GM12874 (cell line): Measurements from ENCODE around the gene ADD3.

Experiments
- CTCF ChIP-seq: IDR thresholded peaks from 2 replicates; pipeline ENCODE4 v1.5.1; 2011; ENCODE audit warnings: low read depth, mild to moderate bottlenecking, control low read depth, low read length, moderate library complexity; ENCODE audit not compliant: insufficient read depth

ADD3 gene

GRCh38 chr10:110033701-110034235 is 26.0 kb downstream of the ADD3 start:
- no peak for TF ChIP-seq CTCF

GRCh38 chr10:110034596-110034995 is 26.8 kb downstream of the ADD3 start:
- TF ChIP-seq CTCF, result no peak

- TF ChIP-seq CTCF, result no peak
Measured at GRCh38 chr10:110035070-110035921, 27.5 kb downstream of the ADD3 start.

DNA sequence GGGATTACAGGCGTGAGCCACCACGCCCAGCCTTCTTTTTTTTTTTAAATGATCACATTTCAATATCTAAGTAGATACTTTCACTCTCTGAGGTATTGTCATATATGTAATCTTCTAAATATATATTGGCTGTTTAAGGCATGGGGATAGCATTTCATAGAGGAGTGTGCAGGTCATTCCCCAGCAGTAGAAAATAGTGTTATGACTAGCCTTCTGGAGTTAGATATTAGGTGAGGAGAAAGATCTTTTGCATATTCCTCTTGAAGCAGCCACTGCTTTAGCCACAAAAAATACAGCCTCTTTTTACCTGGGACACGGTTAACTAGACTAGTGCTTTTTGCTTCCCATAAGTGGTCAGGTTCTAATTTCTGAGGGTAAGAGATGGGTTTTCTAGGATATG is 28.9 kb downstream of the ADD3 start:
- no peak for TF ChIP-seq CTCF

DNA sequence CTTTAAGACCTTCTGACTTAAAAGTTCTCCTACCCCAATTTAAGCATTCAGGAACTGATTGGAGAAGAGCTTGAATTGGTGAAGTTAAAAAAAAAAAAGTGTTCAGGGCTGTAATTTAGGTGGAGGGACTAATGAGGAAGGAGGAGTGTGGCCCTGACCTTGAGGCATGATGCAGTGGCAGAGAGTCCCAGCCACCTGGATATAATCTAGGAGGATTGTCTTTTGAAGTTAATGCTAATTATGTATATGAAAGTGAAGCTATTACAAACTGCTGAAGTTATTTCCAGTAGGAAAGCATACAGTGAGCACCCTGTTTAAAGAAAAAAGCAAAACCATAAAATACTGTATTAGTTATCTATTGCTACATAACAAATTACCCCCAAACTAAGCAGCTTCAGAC is 31.5 kb downstream of the ADD3 start:
- TF ChIP-seq CTCF, result no peak

DNA sequence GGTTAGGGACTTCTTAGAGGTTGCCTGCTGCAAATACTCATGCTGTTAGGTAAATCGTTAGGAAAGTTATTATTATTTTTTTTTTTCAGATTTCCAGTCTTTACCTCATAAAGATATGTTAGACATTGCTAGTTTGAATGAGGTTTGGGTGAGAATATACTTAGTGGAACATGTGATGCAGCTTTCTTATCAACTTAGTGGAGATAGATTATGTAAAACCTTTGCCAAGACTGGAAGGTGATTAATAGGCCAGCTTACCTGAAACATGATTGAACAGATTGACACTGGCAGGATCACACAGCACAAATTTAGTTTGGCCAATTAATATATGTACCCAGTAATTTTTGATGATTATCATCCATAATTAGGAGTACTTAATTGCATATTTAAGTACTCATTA is 32.3 kb downstream of the ADD3 start:
- TF ChIP-seq CTCF, result no peak

- TF ChIP-seq CTCF, result no peak
Measured at GRCh38 chr10:110040767-110041478, 33.1 kb downstream of the ADD3 start.
